ENCODE data around the gene MAPK1.

DNA sequence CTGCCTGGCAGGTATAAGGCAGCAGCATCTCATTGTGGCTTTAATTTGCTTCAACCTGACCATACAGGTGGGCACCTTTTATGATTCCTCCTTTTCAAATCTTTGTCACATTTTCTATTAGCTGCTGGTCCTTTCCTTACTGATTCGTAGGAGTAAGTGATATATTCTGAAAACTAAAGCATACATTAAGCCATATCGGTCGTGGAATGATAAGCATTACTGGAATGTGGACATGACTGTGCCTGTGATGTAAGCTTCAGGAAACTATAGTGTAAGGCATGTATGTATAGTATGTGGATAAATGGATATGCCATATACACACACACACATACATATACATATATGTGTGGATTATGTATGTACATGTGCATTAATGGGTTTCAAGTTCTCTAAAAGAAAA, 152.7 kb downstream of the MAPK1 start:
- TF ChIP-seq, protein P1, sequence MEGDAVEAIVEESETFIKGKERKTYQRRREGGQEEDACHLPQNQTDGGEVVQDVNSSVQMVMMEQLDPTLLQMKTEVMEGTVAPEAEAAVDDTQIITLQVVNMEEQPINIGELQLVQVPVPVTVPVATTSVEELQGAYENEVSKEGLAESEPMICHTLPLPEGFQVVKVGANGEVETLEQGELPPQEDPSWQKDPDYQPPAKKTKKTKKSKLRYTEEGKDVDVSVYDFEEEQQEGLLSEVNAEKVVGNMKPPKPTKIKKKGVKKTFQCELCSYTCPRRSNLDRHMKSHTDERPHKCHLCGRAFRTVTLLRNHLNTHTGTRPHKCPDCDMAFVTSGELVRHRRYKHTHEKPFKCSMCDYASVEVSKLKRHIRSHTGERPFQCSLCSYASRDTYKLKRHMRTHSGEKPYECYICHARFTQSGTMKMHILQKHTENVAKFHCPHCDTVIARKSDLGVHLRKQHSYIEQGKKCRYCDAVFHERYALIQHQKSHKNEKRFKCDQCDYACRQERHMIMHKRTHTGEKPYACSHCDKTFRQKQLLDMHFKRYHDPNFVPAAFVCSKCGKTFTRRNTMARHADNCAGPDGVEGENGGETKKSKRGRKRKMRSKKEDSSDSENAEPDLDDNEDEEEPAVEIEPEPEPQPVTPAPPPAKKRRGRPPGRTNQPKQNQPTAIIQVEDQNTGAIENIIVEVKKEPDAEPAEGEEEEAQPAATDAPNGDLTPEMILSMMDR (IDR thresholded peaks at IDR 0.05; ENCODE audit: insufficient read depth, low read length, poor library complexity, severe bottlenecking), result no peak
- TF ChIP-seq EZH2phosphoT487 (conservative IDR thresholded peaks at IDR 0.05; ENCODE audit: low read length), result no peak
